Measurements from ENCODE around the gene BORCS5. TPM values are rescaled to one million over a fixed set of nuclear protein-coding genes. Genes with fewer than 3 reads are reported as not detected.

BORCS5 gene
- total RNA-seq, 1 experiment from 2014 or later, result 17.7 TPM

DNA sequence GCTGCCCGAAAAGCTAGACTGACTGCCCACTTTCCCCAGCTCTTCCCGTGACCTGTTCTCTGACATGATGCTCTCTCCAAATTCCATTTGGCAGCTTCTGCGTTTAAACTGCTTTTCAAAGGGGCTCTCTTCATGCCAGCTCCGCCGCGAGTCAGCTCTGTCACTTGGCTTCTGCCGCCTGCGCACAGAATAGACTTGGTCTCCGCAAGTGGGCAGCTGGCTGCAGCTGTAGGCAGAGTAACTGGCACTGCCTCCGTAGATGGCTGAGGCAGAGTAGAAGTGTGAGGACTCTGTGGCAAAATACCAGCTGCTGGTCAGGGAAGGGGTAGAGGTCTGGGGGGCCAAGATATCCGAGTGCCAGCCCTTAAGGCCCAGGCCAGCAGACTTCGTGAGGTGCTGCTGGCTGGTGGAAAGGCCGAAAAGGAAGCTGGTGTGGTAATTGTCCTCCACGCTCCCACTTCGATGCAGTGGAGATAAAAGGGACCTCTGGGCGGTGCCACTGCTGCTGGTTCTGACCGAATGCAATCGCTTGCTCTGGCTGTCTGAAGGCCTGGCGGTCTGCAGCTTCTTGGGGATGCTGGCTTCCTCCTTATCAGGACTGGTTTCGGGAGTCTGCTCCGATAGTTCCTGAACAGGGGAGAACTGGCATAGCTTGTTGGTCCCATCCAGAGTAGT, 120.1 kb downstream of the BORCS5 start:
- Histone ChIP-seq H3K9me3 (ENCODE audit: low read depth, low read length, poor library complexity, severe bottlenecking) (no peaks in the 10 kb centered on the region), H3K4me1 (ENCODE audit: insufficient read depth, low read length, poor library complexity, severe bottlenecking) (no peaks in the 10 kb centered on the region), H3K36me3 (ENCODE audit: insufficient read depth, low read length, poor library complexity, severe bottlenecking) (peaks cover 4% of the 10 kb centered on the region), H3K4me3 (ENCODE audit: low read depth, low read length, poor library complexity, severe bottlenecking) (no peak overlapping the region), H3K27me3 (replicated peaks; ENCODE audit: insufficient read depth, low read depth, low read length, poor library complexity) (no peaks in the 10 kb centered on the region), H3K27ac (ENCODE audit: low read depth, low read length, poor library complexity, severe bottlenecking) (no peak overlapping the region)
- intact Hi-C loops (cut with micrococcal nuclease; ENCODE audit: unreplicated experiment), result no loop called here
- DNase-seq (ENCODE audit: low spot score), result no peak
- ChIA-PET CTCF (no interaction called here), POLR2A (ENCODE audit: low non-redundant PET) (no interaction called here)
- no TSS peak for BruUV-seq (replicated peaks)
- TF ChIP-seq, protein P1, sequence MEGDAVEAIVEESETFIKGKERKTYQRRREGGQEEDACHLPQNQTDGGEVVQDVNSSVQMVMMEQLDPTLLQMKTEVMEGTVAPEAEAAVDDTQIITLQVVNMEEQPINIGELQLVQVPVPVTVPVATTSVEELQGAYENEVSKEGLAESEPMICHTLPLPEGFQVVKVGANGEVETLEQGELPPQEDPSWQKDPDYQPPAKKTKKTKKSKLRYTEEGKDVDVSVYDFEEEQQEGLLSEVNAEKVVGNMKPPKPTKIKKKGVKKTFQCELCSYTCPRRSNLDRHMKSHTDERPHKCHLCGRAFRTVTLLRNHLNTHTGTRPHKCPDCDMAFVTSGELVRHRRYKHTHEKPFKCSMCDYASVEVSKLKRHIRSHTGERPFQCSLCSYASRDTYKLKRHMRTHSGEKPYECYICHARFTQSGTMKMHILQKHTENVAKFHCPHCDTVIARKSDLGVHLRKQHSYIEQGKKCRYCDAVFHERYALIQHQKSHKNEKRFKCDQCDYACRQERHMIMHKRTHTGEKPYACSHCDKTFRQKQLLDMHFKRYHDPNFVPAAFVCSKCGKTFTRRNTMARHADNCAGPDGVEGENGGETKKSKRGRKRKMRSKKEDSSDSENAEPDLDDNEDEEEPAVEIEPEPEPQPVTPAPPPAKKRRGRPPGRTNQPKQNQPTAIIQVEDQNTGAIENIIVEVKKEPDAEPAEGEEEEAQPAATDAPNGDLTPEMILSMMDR (conservative IDR thresholded peaks at IDR 0.05; ENCODE audit: low read depth, low read length), result no peak
- TF ChIP-seq EZH2 (IDR thresholded peaks at IDR 0.05; ENCODE audit: borderline replicate concordance, low read depth, low read length, poor library complexity, severe bottlenecking), result no peak

DNA sequence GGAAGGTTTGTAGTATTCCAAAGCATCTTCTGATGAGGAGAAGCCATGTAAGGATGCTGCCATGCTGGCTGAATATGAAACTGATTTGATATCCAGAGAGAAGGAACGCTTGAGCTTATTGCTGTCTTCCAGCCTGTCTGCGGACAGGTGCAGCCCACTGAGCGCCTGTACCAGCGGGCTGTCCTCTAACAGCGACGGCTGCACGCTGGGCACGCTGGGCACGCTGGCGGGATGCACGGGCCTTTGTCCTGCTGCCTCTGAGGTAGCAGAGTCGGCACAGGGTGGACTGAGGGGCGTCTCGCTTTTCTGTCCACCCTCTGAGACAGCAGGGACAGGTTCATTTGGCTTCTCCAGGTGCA, 120.6 kb downstream of the BORCS5 start:
- no TSS peak for BruUV-seq (replicated peaks)
- H3K9me3 ChIP-seq (ENCODE audit: low read depth, low read length, poor library complexity, severe bottlenecking), result no peaks in the 10 kb centered on the region
- H3K27ac ChIP-seq (ENCODE audit: low read depth, low read length, poor library complexity, severe bottlenecking), result no peak overlapping the region
- H3K4me3 ChIP-seq (ENCODE audit: low read depth, low read length, poor library complexity, severe bottlenecking), result no peak overlapping the region
- H3K27me3 ChIP-seq (replicated peaks; ENCODE audit: insufficient read depth, low read depth, low read length, poor library complexity), result no peaks in the 10 kb centered on the region
- POLR2A ChIA-PET (ENCODE audit: low non-redundant PET), result no interaction called here
- H3K4me1 ChIP-seq (ENCODE audit: insufficient read depth, low read length, poor library complexity, severe bottlenecking), result no peaks in the 10 kb centered on the region
- CTCF ChIA-PET, result no interaction called here
- TF ChIP-seq EZH2 (IDR thresholded peaks at IDR 0.05; ENCODE audit: borderline replicate concordance, low read depth, low read length, poor library complexity, severe bottlenecking), result no peak
- TF ChIP-seq, protein P1 (conservative IDR thresholded peaks at IDR 0.05; ENCODE audit: low read depth, low read length), result no peak
- DNase-seq (ENCODE audit: low spot score), result no peak
- peaks cover 4% of the 10 kb centered on the region for H3K36me3 ChIP-seq (ENCODE audit: insufficient read depth, low read length, poor library complexity, severe bottlenecking)
- intact Hi-C loops (cut with micrococcal nuclease; ENCODE audit: unreplicated experiment), result no loop called here

DNA sequence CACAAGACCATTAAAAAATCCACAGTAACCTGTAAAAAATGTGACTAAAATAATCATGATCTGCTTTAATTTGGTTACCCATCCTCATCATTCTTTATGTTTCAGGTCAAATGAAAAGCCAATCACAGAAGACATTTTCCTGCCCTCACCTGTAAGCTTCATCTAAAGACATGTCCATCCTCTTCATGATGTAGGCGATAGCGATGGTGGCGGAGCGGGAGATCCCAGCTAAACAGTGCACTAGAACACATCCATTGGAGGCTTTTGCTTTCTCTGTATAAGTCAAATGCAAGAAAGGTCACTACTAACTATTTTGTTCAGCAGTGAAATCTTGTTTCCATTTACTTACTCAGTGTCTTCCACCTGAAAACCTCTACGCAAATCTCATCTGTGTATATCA, 123.2 kb downstream of the BORCS5 start:
- Histone ChIP-seq H3K9me3 (ENCODE audit: low read depth, low read length, poor library complexity, severe bottlenecking) (no peaks in the 10 kb centered on the region), H3K4me3 (ENCODE audit: low read depth, low read length, poor library complexity, severe bottlenecking) (no peak overlapping the region), H3K27ac (ENCODE audit: low read depth, low read length, poor library complexity, severe bottlenecking) (no peak overlapping the region), H3K27me3 (replicated peaks; ENCODE audit: insufficient read depth, low read depth, low read length, poor library complexity) (no peaks in the 10 kb centered on the region), H3K4me1 (ENCODE audit: insufficient read depth, low read length, poor library complexity, severe bottlenecking) (no peaks in the 10 kb centered on the region), H3K36me3 (ENCODE audit: insufficient read depth, low read length, poor library complexity, severe bottlenecking) (peaks cover 4% of the 10 kb centered on the region)
- BruUV-seq (replicated peaks), result no TSS peak
- CTCF ChIA-PET, result no interaction called here
- TF ChIP-seq, protein P1 (conservative IDR thresholded peaks at IDR 0.05; ENCODE audit: low read depth, low read length), result no peak
- TF ChIP-seq EZH2 (IDR thresholded peaks at IDR 0.05; ENCODE audit: borderline replicate concordance, low read depth, low read length, poor library complexity, severe bottlenecking), result no peak
- intact Hi-C loops (cut with micrococcal nuclease; ENCODE audit: unreplicated experiment), result no loop called here
- POLR2A ChIA-PET (ENCODE audit: low non-redundant PET), result interaction anchor here (0.7 kb wide), 1 partner anchor 15 kb away, joined by 3 read pairs; no protein-coding TSS in a partner anchor
- DNase-seq (ENCODE audit: low spot score), result no peak

Measured in A673 (cell line).